ENCODE data around the gene HNRNPC.
A peak's percentile ranks its signal among the peaks of the same experiment; 100 is the strongest.

GRCh38 chr14:21233457-21234076 is 35.7 kb downstream of the HNRNPC start:
- TF ChIP-seq CTCF (IDR thresholded peaks at IDR 0.05 in 2 of 3, conservative IDR thresholded peaks at IDR 0.05 in 1 of 3; ENCODE audit: insufficient read depth in 2 of 3, low read depth in 1 of 3, low read length in 3 of 3) (peak; percentile 15 to 16 (median 15); a peak in 2 of 6 replicates), NFE2L1 (tag; IDR thresholded peaks at IDR 0.05; ENCODE audit: borderline replicate concordance, low read depth) (no peak), ZNF449 (CRISPR knock-in tag; IDR thresholded peaks at IDR 0.05) (no peak), NCOA1 (IDR thresholded peaks at IDR 0.05; ENCODE audit: low read depth) (no peak), ZNF318 (IDR thresholded peaks at IDR 0.05; ENCODE audit: borderline replicate concordance in 1 of 2, low read depth in 1 of 2) (no peak), NR1H2 (CRISPR knock-in tag; IDR thresholded peaks at IDR 0.05) (no peak), ZBTB7A (IDR thresholded peaks at IDR 0.05; ENCODE audit: borderline replicate concordance, control insufficient read depth, low read depth, low read length) (no peak), ZZZ3 (IDR thresholded peaks at IDR 0.05) (no peak), BDP1 (IDR thresholded peaks at IDR 0.05; ENCODE audit: insufficient read depth, insufficient read length) (no peak), TEAD1 (CRISPR knock-in tag; IDR thresholded peaks at IDR 0.05) (no peak), PHF21A (IDR thresholded peaks at IDR 0.05; ENCODE audit: borderline replicate concordance, low read depth) (no peak), JUND (IDR thresholded peaks at IDR 0.05; ENCODE audit: borderline replicate concordance, low read depth, low read length) (no peak), JUND (tag; IDR thresholded peaks at IDR 0.05; ENCODE audit: borderline replicate concordance, low read depth, low read length) (no peak)
- TF ChIP-seq, protein P1, sequence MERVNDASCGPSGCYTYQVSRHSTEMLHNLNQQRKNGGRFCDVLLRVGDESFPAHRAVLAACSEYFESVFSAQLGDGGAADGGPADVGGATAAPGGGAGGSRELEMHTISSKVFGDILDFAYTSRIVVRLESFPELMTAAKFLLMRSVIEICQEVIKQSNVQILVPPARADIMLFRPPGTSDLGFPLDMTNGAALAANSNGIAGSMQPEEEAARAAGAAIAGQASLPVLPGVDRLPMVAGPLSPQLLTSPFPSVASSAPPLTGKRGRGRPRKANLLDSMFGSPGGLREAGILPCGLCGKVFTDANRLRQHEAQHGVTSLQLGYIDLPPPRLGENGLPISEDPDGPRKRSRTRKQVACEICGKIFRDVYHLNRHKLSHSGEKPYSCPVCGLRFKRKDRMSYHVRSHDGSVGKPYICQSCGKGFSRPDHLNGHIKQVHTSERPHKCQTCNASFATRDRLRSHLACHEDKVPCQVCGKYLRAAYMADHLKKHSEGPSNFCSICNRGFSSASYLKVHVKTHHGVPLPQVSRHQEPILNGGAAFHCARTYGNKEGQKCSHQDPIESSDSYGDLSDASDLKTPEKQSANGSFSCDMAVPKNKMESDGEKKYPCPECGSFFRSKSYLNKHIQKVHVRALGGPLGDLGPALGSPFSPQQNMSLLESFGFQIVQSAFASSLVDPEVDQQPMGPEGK (CRISPR knock-in tag; IDR thresholded peaks at IDR 0.05; ENCODE audit: borderline replicate concordance): no peak
- TF ChIP-seq, protein P2, sequence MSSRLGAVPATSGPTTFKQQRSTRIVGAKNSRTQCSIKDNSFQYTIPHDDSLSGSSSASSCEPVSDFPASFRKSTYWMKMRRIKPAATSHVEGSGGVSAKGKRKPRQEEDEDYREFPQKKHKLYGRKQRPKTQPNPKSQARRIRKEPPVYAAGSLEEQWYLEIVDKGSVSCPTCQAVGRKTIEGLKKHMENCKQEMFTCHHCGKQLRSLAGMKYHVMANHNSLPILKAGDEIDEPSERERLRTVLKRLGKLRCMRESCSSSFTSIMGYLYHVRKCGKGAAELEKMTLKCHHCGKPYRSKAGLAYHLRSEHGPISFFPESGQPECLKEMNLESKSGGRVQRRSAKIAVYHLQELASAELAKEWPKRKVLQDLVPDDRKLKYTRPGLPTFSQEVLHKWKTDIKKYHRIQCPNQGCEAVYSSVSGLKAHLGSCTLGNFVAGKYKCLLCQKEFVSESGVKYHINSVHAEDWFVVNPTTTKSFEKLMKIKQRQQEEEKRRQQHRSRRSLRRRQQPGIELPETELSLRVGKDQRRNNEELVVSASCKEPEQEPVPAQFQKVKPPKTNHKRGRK (tag; IDR thresholded peaks at IDR 0.05): no peak
